IMR-90 (cell line): Measurements from ENCODE around the gene DTX3. TPM values are rescaled to one million over a fixed set of nuclear protein-coding genes. Genes with fewer than 3 reads are reported as not detected.

Experiments
- ATAC-seq: fragments of 200-7000 bp; cut with Tn5 transposase; 2 replicates; pipeline ENCODE4 v1.9.1; 2020; ENCODE audit warnings: low read depth, mild to moderate bottlenecking, moderate library complexity
- BruUV-seq: library from RNA; stranded (reverse); fragments of 400-500 nt; replicated peaks from 2 replicates; lab custom pipeline; 2021; lab: Mats Ljungman, UMichigan
- CTCF ChIA-PET: fragments of 300-600 bp; formaldehyde crosslinking; extraction: SDS; loops from one replicate; lab custom pipeline; 2021; ENCODE audit warnings: antibody characterized with exemption; lab: Yijun Ruan, JAX
- POLR2A ChIA-PET: fragments of 300-600 bp; sonication (Branson Sonifier 250); formaldehyde crosslinking; loops from one replicate; lab custom pipeline; 2022; ENCODE audit warnings: antibody characterized with exemption; ENCODE audit not compliant: unreplicated experiment; lab: Charles Lee
- DNase-seq: peaks from one replicate; pipeline ENCODE4 v3.0.0; 2013
- H2AFZ ChIP-seq: replicated peaks from 2 replicates; pipeline ENCODE3; 2013; ENCODE audit warnings: low read length, mild to moderate bottlenecking; ENCODE audit not compliant: poor library complexity
- H2AK5ac ChIP-seq: 2 replicates; pipeline ENCODE4 v1.6.1; 2013; ENCODE audit warnings: low read depth, low read length, inconsistent platforms
- H2AK9ac ChIP-seq: replicated peaks from 2 replicates; pipeline ENCODE3; 2013; ENCODE audit warnings: mild to moderate bottlenecking, low read depth, low read length, moderate library complexity; ENCODE audit not compliant: poor library complexity
- H2BK120ac ChIP-seq: 2 replicates; pipeline ENCODE4 v1.6.1; 2013; ENCODE audit warnings: low read depth, low read length, inconsistent platforms
- H2BK15ac ChIP-seq: 3 replicates; pipeline ENCODE4 v1.6.1; 2013; ENCODE audit warnings: low read depth, low read length, inconsistent platforms
- H2BK20ac ChIP-seq: 2 replicates; pipeline ENCODE4 v1.6.1; 2013; ENCODE audit warnings: low read depth, mild to moderate bottlenecking, inconsistent platforms, low read length, moderate library complexity
- H2BK5ac ChIP-seq: 2 replicates; pipeline ENCODE4 v1.6.1; 2013; ENCODE audit warnings: mild to moderate bottlenecking, low read depth, low read length, inconsistent platforms; ENCODE audit not compliant: poor library complexity, severe bottlenecking
- H3K14ac ChIP-seq: replicated peaks from 2 replicates; pipeline ENCODE4 v1.6.1; 2013; ENCODE audit warnings: low read depth, low read length, inconsistent platforms
- H3K18ac ChIP-seq: 2 replicates; pipeline ENCODE4 v1.6.1; 2013; ENCODE audit warnings: low read depth, low read length, control low read depth
- H3K23ac ChIP-seq: 2 replicates; pipeline ENCODE4 v1.6.1; 2013; ENCODE audit warnings: low read depth, low read length, inconsistent platforms
- H3K27ac ChIP-seq: 2 replicates; pipeline ENCODE4 v1.5.1; 2013; ENCODE audit warnings: mild to moderate bottlenecking, control low read depth, low read length; ENCODE audit not compliant: insufficient read depth
- H3K27me3 ChIP-seq: 2 replicates; pipeline ENCODE4 v1.6.1; 2013; ENCODE audit warnings: low read length; ENCODE audit not compliant: control insufficient read depth, insufficient read depth
- H3K36me3 ChIP-seq: 2 replicates; pipeline ENCODE4 v1.6.1; 2013; ENCODE audit warnings: low read length, mixed read lengths; ENCODE audit not compliant: control insufficient read depth, insufficient read depth
- H3K4ac ChIP-seq: 2 replicates; pipeline ENCODE4 v1.6.1; 2013; ENCODE audit warnings: low read depth, low read length, inconsistent platforms
- H3K4me1 ChIP-seq: 2 replicates; pipeline ENCODE4 v1.6.1; 2013; ENCODE audit warnings: low read length, mixed read lengths; ENCODE audit not compliant: control insufficient read depth, insufficient read depth
- H3K4me2 ChIP-seq: 2 replicates; pipeline ENCODE4 v1.6.1; 2013; ENCODE audit warnings: low read depth, mild to moderate bottlenecking, control low read depth, low read length, moderate library complexity
- H3K4me3 ChIP-seq: 2 replicates; pipeline ENCODE4 v1.5.1; 2013; ENCODE audit warnings: low read depth, mild to moderate bottlenecking, control low read depth, low read length, moderate library complexity; ENCODE audit not compliant: insufficient read depth
- H3K56ac ChIP-seq: 2 replicates; pipeline ENCODE4 v1.6.1; 2013; ENCODE audit warnings: low read length, inconsistent platforms; ENCODE audit not compliant: insufficient read depth; ENCODE audit errors: extremely low read depth
- H3K79me1 ChIP-seq, 2 experiments: 2 replicates each; pipeline ENCODE4 v1.6.1; 2013; ENCODE audit warnings: low read length in 2 of 2, inconsistent platforms in 1 of 2, low read depth in 1 of 2
- H3K9ac ChIP-seq: 2 replicates; pipeline ENCODE4 v1.6.1; 2013; ENCODE audit warnings: low read depth, low read length, control low read depth
- H3K9me1 ChIP-seq: 2 replicates; pipeline ENCODE4 v1.6.1; 2013; ENCODE audit warnings: low read length, inconsistent platforms; ENCODE audit not compliant: insufficient read depth
- H3K9me3 ChIP-seq: 2 replicates; pipeline ENCODE4 v1.6.1; 2013; ENCODE audit warnings: low read length; ENCODE audit not compliant: control insufficient read depth, insufficient read depth
- H4K20me1 ChIP-seq: 2 replicates; pipeline ENCODE4 v1.6.1; 2013; ENCODE audit warnings: low read length, inconsistent platforms; ENCODE audit not compliant: insufficient read depth
- H4K5ac ChIP-seq: 2 replicates; pipeline ENCODE4 v1.6.1; 2013; ENCODE audit warnings: mild to moderate bottlenecking, low read depth, low read length, control low read depth
- H4K8ac ChIP-seq, 2 experiments: 2 replicates each; pipeline ENCODE4 v1.6.1; 2013; ENCODE audit warnings: low read depth in 2 of 2, low read length in 2 of 2, control low read depth in 1 of 2, inconsistent platforms in 1 of 2
- H4K91ac ChIP-seq: 2 replicates; pipeline ENCODE4 v1.6.1; 2013; ENCODE audit warnings: low read depth, low read length, inconsistent platforms; ENCODE audit not compliant: insufficient read depth
- NFE2L2 ChIP-seq: fragments of 150-350 bp; IDR thresholded peaks from 2 replicates; pipeline ENCODE4 v1.6.1; 2016; ENCODE audit warnings: low read depth, mild to moderate bottlenecking, low read length
- RAD21 ChIP-seq: IDR thresholded peaks from 2 replicates; pipeline ENCODE4 v1.6.1; 2012; ENCODE audit warnings: low read length, improper control_type of control experiment
- SMC3 ChIP-seq: fragments of 150-350 bp; IDR thresholded peaks from 2 replicates; pipeline ENCODE4 v1.6.1; 2016; ENCODE audit warnings: low read depth, mild to moderate bottlenecking, antibody characterized with exemption, low read length, moderate library complexity
- WGBS, 2 experiments: methylation state at CpG; one replicate each; pipeline versions ENCODE4 v1.1.5 to v1.1.7; 2013; ENCODE audit warnings: missing lambda C conversion rate in 2 of 2; ENCODE audit not compliant: insufficient read length in 1 of 2; ENCODE audit errors: extremely low coverage in 2 of 2; 5-methylcytosine and 5-hydroxymethylcytosine counted together
- dilution Hi-C: fragments of 300-500 bp; cut with HindIII; formaldehyde crosslinking; loops from one replicate; pipeline ENCODE4 v1.14.3; 2018; ENCODE audit warnings: low sequenced_read_pairs; ENCODE audit not compliant: unreplicated experiment
- in situ Hi-C: fragments of 300-500 bp; cut with MboI; formaldehyde crosslinking; loops from 3 replicates; pipeline ENCODE4 v1.14.3; 2019; ENCODE audit warnings: low sequenced_read_pairs, inconsistent platforms, mixed read lengths
- intact Hi-C: fragments of 100-400 bp; cut with micrococcal nuclease; formaldehyde crosslinking; loops from 2 replicates; pipeline ENCODE4 v1.10.0; 2022
- polyA plus RNA-seq, 3 experiments: library from polyadenylated mRNA; depleted of rRNA; stranded (reverse); fragments of >200 nt; gene quantifications; 2 replicates each; pipeline ENCODE4 v1.2.3, GENCODE V29; 2012; ENCODE audit warnings: low replicate concordance in 1 of 3
- total RNA-seq: library from RNA; depleted of rRNA; stranded (reverse); fragments of >200 nt; gene quantifications from 2 replicates; pipeline ENCODE4 v1.2.3, GENCODE V29; 2012
- TF ChIP-seq, protein P1 (sequence below): conservative IDR thresholded peaks from 2 replicates; pipeline ENCODE4 v1.5.1; 2012; ENCODE audit warnings: mild to moderate bottlenecking, low read depth, low read length, improper control_type of control experiment
- TF ChIP-seq, protein P2 (sequence below): fragments of 150-350 bp; IDR thresholded peaks from 2 replicates; pipeline ENCODE4 v1.6.1; 2016; ENCODE audit warnings: low read depth, mild to moderate bottlenecking, low read length, moderate library complexity, borderline replicate concordance

The DTX3 gene
- total and polyA plus RNA-seq, 2 of the 4 experiments (the other 2 are of a cell fraction): 2.9 to 14.6 TPM

DNA sequence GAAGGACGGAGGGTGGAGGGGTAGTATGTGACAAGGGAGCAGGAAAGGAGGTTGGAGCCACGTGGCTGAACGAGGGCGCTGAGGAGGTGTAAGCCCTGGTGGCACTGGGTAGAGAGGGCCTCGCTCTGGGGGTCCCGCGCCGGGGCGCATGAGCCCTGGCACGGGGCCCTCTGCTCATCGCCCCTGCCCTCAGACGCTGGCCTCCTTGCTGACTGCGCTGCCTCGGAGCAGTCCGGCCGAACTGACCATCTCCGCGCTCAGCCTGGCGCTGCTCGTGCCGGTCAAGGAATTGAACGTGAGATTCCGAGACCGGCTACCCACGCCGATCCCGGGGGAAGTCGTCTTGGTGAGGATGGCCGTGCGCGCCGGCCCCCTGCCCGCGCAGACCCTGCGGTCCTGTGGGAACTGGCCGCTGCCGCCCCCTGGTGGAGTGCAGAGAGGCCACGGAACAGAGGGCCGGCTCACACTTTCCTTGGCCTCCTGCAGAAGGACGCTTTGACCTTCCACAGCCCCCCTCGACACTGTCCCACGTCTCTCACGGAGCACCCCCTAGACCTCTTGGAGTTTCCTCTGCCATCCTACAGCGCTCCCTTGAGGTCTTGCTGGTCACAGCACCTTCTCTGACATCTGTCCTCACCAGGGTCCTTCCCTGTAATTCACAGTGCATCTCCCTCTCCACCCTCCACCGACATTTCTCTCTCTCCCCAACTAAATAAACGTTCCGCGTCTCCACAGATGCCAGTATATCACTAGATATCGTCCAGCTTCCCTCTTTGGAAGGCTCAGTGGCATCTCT lies 17.1 kb downstream of the DTX3 start:
- ATAC-seq: peak; percentile 88
- WGBS, 2 experiments: 5% methylated on average over 29 of the region's 49 CpGs; no CpG with 5 or more reads in 1 of the 2 experiments
- no peak overlapping the region for H3K18ac ChIP-seq
- no peak overlapping the region for H2BK15ac ChIP-seq
- H3K9ac ChIP-seq: no peak overlapping the region
- peak overlapping the region; percentile 34 for H3K4me3 ChIP-seq
- H2BK120ac ChIP-seq: no peak overlapping the region
- H2BK5ac ChIP-seq: no peak overlapping the region
- peaks cover 56% of the 10 kb centered on the region for H3K27me3 ChIP-seq
- POLR2A ChIA-PET: no interaction called here
- TF ChIP-seq, protein P1, sequence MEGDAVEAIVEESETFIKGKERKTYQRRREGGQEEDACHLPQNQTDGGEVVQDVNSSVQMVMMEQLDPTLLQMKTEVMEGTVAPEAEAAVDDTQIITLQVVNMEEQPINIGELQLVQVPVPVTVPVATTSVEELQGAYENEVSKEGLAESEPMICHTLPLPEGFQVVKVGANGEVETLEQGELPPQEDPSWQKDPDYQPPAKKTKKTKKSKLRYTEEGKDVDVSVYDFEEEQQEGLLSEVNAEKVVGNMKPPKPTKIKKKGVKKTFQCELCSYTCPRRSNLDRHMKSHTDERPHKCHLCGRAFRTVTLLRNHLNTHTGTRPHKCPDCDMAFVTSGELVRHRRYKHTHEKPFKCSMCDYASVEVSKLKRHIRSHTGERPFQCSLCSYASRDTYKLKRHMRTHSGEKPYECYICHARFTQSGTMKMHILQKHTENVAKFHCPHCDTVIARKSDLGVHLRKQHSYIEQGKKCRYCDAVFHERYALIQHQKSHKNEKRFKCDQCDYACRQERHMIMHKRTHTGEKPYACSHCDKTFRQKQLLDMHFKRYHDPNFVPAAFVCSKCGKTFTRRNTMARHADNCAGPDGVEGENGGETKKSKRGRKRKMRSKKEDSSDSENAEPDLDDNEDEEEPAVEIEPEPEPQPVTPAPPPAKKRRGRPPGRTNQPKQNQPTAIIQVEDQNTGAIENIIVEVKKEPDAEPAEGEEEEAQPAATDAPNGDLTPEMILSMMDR: peak; percentile 80
- TF ChIP-seq SMC3: peak; percentile 83
- TF ChIP-seq, protein P2, sequence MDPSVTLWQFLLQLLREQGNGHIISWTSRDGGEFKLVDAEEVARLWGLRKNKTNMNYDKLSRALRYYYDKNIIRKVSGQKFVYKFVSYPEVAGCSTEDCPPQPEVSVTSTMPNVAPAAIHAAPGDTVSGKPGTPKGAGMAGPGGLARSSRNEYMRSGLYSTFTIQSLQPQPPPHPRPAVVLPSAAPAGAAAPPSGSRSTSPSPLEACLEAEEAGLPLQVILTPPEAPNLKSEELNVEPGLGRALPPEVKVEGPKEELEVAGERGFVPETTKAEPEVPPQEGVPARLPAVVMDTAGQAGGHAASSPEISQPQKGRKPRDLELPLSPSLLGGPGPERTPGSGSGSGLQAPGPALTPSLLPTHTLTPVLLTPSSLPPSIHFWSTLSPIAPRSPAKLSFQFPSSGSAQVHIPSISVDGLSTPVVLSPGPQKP: no peak
- TF ChIP-seq NFE2L2: no peak
- peak; percentile 63 for TF ChIP-seq RAD21
- H3K9me3 ChIP-seq: no peaks in the 10 kb centered on the region
- H3K4me1 ChIP-seq: no peaks in the 10 kb centered on the region
- H2AFZ ChIP-seq: peak overlapping the region; percentile 88
- DNase-seq: peak; percentile 11
- no peaks in the 10 kb centered on the region for H3K79me1 ChIP-seq
- no peak overlapping the region for H3K14ac ChIP-seq
- H3K27ac ChIP-seq: no peak overlapping the region
- H4K5ac ChIP-seq: no peak overlapping the region
- H2AK9ac ChIP-seq: peak overlapping the region; percentile 87
- peaks cover 7% of the 10 kb centered on the region; the same call in 1 of the 2 replicates for H3K36me3 ChIP-seq
- dilution Hi-C loops: no loop called here
- peaks cover 3% of the 10 kb centered on the region; the same call in 1 of the 2 replicates for H3K9me1 ChIP-seq
- no peak overlapping the region for H2BK20ac ChIP-seq
- no peak overlapping the region for H2AK5ac ChIP-seq
- H4K20me1 ChIP-seq: peaks cover 4% of the 10 kb centered on the region; the same call in 1 of the 2 replicates
- in situ Hi-C loops: loop anchor here (5.0 kb wide), 1 partner anchor 39 kb away; no protein-coding TSS in a partner anchor
- no TSS peak for BruUV-seq
- CTCF ChIA-PET: interaction anchor here (0.8 to 2.1 kb wide), 4 partner anchors 11 to 38 kb away, joined by 3 to 6 read pairs (median 4); partner anchors contain the start of gene B4GALNT1
- no peak overlapping the region for H4K8ac ChIP-seq
- no peak overlapping the region for H4K91ac ChIP-seq
- H3K23ac ChIP-seq: 0 out of 2 replicates have a peak overlapping the region, but pooled peaks have one; percentile 1
- H3K56ac ChIP-seq: no peak overlapping the region
- H3K4ac ChIP-seq: no peak overlapping the region
- peak overlapping the region; percentile 84 for H3K4me2 ChIP-seq
- intact Hi-C loops: loop anchor here (1.0 to 5.0 kb wide), 2 partner anchors 38 to 159 kb away; no protein-coding TSS in a partner anchor
